ENCODE results near the gene CD28. TPM values are rescaled to one million over a fixed set of nuclear protein-coding genes. Genes with fewer than 3 reads are reported as not detected.

CD28 gene
- total and polyA plus RNA-seq, 4 donors: 0.14 to 3.0 (median 0.92) TPM

GRCh38 chr2:203740871-203741281 lies 34.4 kb downstream of the CD28 start:
- Histone ChIP-seq H3K27ac (ENCODE audit: low read depth in 1 of 2, low read length in 1 of 2) (no peak overlapping the region), H3K36me3 (ENCODE audit: control insufficient read depth in 4 of 4, insufficient read depth in 4 of 4, low read length in 4 of 4) (no peaks in the 10 kb centered on the region), H3K9ac (ENCODE audit: insufficient read depth in 1 of 2, low read length in 2 of 2) (no peak overlapping the region), H3K27me3 (ENCODE audit: control insufficient read depth in 3 of 3, insufficient read depth in 3 of 3, low read length in 2 of 3) (no peaks in the 10 kb centered on the region), H3K4me1 (ENCODE audit: control insufficient read depth in 5 of 5, insufficient read depth in 5 of 5, low read length in 5 of 5) (no peaks in the 10 kb centered on the region), H3K4me3 (no peak overlapping the region), H3K9me3 (ENCODE audit: control insufficient read depth in 4 of 4, insufficient read depth in 3 of 4, low read length in 3 of 4) (no peaks in the 10 kb centered on the region)
- no peak for ATAC-seq (ENCODE audit: insufficient read depth, low FRiP score)
- WGBS, 2 donors: 47 to 54% methylated on average over 2 of the region's 2 CpGs
- TF ChIP-seq CTCF (IDR thresholded peaks at IDR 0.05; ENCODE audit: control extremely low read depth, extremely low read depth): no peak
- no peak for DNase-seq

GRCh38 chr2:203741566-203741965 lies 35.1 kb downstream of the CD28 start:
- H3K4me3 ChIP-seq: no peak overlapping the region
- DNase-seq (no peak), ATAC-seq (ENCODE audit: insufficient read depth, low FRiP score) (no peak)
- 33 to 91% methylated on average over 1 of the region's 1 CpG for WGBS, 2 donors
- no peaks in the 10 kb centered on the region for H3K9me3 ChIP-seq (ENCODE audit: control insufficient read depth in 4 of 4, insufficient read depth in 3 of 4, low read length in 3 of 4)
- H3K9ac ChIP-seq (ENCODE audit: insufficient read depth in 1 of 2, low read length in 2 of 2): no peak overlapping the region
- H3K4me1 ChIP-seq (ENCODE audit: control insufficient read depth in 5 of 5, insufficient read depth in 5 of 5, low read length in 5 of 5): peaks cover 0 to 1% (median 0%) of the 10 kb centered on the region in 5 donors
- no peaks in the 10 kb centered on the region for H3K27me3 ChIP-seq (ENCODE audit: control insufficient read depth in 3 of 3, insufficient read depth in 3 of 3, low read length in 2 of 3)
- no peaks in the 10 kb centered on the region for H3K36me3 ChIP-seq (ENCODE audit: control insufficient read depth in 4 of 4, insufficient read depth in 4 of 4, low read length in 4 of 4)
- no peak for TF ChIP-seq CTCF (IDR thresholded peaks at IDR 0.05; ENCODE audit: control extremely low read depth, extremely low read depth)
- no peak overlapping the region for H3K27ac ChIP-seq (ENCODE audit: low read depth in 1 of 2, low read length in 1 of 2)

GRCh38 chr2:203743441-203743981 lies 37.1 kb downstream of the CD28 start:
- ATAC-seq (ENCODE audit: insufficient read depth, low FRiP score): peak; percentile 76

More at GRCh38 chr2:203743441-203743981, 37.1 kb downstream of the CD28 start:
- H3K27me3 ChIP-seq (ENCODE audit: control insufficient read depth in 3 of 3, insufficient read depth in 3 of 3, low read length in 2 of 3): no peaks in the 10 kb centered on the region
- TF ChIP-seq CTCF (IDR thresholded peaks at IDR 0.05; ENCODE audit: control extremely low read depth, extremely low read depth): no peak
- H3K4me3 ChIP-seq: no peak overlapping the region
- WGBS, 2 donors: 75 to 84% methylated on average over 2 of the region's 2 CpGs
- DNase-seq: no peak
- H3K27ac ChIP-seq (ENCODE audit: low read depth in 1 of 2, low read length in 1 of 2): no peak overlapping the region
- no peak overlapping the region for H3K9ac ChIP-seq (ENCODE audit: insufficient read depth in 1 of 2, low read length in 2 of 2)
- H3K9me3 ChIP-seq (ENCODE audit: control insufficient read depth in 4 of 4, insufficient read depth in 3 of 4, low read length in 3 of 4): no peaks in the 10 kb centered on the region
- H3K36me3 ChIP-seq (ENCODE audit: control insufficient read depth in 4 of 4, insufficient read depth in 4 of 4, low read length in 4 of 4): no peaks in the 10 kb centered on the region
- H3K4me1 ChIP-seq (ENCODE audit: control insufficient read depth in 5 of 5, insufficient read depth in 5 of 5, low read length in 5 of 5): peaks cover 0 to 1% (median 0%) of the 10 kb centered on the region in 5 donors
